ENCODE results near the gene OR6C76.

DNA sequence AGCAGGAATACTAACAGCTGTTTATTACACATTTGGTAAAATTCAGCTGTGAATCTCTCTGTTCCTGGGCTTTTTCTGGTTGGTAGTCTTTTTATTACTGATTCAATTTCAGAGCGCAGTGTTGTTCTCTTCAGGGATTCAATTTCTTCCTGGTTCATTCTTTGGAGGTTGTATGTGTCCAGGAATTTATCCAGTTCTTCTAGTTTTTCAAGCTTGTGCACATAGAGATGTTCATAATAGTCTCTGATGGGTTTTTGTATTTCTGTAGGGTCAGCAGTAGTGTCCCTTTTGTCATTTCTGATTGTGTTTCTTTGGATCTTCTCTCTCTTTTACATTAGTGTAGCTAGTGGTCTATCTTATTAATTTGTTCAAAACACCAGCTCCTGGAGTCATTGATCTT lies 9.1 kb upstream of the OR6C76 start:
- TF ChIP-seq YY1 (IDR thresholded peaks at IDR 0.05; ENCODE audit: insufficient read depth, insufficient read length) = no peak
- no peak for TF ChIP-seq ZNF274 (IDR thresholded peaks at IDR 0.05; ENCODE audit: low read depth, low read length)

Measured in NT2/D1 (cell line).